ENCODE data around the gene AKAP5.

The AKAP5 gene, protein sequence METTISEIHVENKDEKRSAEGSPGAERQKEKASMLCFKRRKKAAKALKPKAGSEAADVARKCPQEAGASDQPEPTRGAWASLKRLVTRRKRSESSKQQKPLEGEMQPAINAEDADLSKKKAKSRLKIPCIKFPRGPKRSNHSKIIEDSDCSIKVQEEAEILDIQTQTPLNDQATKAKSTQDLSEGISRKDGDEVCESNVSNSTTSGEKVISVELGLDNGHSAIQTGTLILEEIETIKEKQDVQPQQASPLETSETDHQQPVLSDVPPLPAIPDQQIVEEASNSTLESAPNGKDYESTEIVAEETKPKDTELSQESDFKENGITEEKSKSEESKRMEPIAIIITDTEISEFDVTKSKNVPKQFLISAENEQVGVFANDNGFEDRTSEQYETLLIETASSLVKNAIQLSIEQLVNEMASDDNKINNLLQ

DNA sequence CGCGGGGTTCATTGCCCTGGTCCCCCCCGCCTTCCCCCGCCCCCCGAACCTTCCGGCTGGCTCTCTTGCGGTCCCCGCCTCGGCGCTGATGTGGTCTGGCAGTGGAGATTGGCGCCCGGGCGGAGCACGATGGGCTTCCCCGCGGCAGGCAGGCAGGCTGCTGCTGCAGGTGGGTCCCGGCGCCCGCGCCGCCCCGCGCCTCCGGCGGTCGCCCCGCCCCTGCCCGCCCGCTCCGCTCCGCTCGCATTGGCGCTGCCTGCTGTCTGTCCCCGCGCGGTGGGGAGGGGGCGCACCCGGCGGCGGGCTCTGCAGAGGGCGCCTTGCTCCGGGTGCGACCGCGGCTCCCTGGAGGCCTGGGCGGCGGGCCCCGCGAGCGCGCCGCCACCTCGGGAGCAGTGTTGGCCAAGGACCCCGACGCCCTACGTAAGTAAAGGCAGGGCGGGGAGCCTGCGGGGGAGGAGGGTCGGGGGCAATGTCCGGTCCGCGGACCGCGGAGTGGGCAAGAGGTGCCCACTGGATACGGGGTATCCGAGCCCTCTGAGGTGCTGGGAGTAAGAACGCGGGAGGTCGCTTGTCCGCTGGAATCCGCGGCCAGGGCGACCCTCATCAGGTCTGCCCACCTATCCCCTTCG, at the start of gene AKAP5:
Gene AKAP5 (plus strand): TSS at position 309 of the 632 bp plus-strand sequence. CDS start 2,896 bp downstream, outside the sequence.
- peak; percentile 50 to 59 for DNase-seq

DNA sequence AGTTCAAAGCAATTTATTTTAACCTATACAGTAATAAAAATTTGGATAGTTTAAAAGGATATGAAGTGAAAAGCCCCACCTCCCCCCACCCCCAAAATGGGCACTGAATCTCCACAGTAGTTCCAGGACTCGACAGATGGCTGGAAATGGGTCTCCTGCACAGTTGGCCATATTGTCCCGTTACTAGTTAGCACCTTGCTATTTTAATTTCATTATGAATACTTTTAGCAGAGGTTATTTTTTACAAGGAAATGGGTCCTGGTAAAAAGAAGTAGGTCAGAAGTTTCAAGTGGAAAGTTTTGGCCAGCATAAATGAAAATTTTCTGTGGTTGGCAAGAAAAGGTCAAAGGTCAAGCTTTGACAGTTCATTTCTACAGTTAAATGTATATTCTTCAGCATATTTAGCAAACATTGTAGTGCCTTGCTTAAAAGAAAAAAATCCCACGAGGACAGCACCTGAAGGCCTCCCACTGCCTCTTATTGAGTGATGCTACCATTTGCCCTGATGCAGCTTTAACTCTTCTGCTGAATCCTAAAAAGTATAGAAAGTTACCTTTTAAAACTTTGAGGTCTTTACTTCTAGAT, 48.9 kb upstream of the AKAP5 start:
- no peak for DNase-seq

DNA sequence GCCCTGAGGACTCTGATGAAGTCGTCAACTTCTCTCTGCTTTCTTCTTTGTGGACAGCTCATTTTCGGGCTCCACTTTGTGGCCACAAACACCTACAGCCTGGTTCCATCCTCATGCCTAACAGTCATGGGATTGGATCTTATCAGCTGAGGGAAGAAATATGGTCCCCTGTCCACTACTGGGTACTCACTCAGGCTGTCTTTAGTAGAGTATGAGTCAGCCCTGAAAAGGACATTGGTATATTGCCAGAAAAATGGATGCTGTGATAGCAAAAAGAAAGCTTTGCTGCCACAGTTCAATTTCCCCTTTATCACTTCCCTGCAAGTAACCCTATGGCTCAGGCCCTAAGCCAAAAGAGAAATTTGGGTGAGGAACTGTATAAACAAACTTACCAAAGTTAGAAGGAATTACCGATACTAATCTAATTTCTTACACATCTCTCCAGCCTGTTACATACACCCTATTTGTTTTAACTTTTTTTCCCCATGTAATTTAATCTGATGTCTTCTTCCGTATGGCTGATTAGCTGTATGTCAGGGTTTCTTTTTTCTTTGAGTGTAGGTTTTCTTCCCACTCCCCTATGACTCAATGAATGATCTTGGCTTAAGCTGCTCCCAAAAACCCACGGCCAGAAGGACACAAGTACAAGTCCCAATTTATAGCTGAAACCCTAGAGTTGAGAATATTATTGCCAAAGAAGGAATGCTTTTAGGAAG, 48.1 kb upstream of the AKAP5 start:
- no peak for DNase-seq

DNA sequence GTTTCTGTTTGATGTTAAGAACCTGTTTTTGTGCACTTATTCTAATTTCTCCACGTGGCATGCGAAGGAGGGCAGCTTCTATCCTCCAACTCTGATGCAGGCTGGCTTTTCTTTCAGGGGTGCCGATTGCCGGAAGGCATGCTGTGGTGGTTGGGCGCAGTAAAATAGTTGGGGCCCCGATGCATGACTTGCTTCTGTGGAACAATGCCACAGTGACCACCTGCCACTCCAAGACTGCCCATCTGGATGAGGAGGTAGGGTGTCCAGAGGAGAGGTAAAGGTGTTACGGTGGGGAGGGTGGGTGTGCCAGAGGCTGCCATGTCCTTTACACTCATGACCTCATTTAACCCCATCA, 47.6 kb upstream of the AKAP5 start:
- DNase-seq, result no peak

DNA sequence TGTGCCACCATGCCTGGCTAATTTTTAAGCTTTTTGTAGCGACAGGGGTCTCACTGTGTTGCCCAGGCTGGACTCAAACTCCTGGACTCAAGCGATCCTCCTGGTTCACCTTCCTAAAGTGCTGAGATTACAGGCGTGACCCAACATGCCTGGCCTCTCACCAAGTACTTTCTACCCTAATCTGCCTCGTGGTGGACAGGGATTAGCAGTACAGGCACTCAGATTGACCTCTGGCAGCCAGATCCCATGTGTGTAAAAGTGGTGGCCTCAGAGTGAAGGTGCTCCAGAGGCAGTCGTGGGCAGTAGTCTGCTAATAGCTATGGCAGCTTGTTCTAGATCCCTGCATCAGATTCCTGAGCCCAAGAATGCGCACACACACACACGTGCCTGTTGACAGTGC, 46.3 kb upstream of the AKAP5 start:
- no peak for DNase-seq

DNA sequence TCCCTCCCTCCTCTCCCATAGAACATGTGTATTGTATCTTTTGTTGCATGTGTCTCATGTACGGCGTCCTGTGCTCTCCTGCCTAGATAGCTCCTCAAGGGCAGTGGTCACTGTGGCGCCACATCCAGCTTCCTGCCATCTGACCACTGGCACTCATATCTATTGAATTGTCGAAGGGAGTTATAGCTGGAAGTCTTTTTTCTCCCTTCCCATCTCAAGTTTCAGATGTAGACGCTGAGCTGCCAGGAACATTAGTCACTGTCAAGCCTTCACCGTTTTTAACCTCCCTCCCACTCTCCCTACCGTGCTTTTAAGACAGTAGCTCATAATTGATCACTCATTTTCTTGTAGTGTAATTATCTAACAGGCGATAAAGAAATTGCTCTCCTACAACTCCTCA, 44.1 kb upstream of the AKAP5 start:
- DNase-seq, result no peak

DNA sequence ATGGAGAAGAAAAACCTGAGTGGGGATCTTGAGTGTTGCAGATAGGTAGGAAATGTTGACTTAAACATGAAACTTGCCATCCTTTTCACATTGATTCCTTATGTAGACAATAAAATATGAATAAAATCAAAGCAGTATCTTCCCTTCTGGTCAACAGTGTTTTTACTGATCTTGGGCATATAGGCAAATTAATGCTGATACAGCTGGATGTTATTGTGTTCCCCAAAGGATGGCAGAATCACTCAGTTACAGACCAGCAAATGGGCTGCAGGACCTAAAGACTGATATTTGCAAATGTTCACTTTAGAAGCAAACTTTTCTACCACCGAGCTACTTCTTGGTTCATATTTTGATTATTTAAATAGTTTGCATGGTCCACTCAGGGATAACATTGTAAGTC, 43.3 kb upstream of the AKAP5 start:
- DNase-seq, result no peak

DNA sequence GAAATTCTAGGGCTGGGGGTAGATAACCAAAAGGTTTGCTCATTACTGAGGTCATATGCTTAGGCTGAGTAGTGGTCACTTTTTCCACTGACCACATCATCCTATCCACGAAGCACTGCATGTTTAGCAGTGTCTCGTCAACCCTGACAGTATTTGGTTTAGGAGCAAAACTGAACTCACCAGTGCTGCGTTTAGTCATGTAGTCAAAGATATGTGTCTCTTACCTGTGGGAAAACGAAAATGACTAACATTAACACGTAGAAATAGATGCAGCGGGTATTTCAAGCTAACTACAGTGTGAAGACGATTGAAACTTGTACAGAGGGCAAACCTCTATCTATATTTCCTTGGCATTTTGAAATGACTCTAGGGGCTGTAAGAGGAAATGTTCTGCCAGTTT, 42.5 kb upstream of the AKAP5 start:
- no peak for DNase-seq

DNA sequence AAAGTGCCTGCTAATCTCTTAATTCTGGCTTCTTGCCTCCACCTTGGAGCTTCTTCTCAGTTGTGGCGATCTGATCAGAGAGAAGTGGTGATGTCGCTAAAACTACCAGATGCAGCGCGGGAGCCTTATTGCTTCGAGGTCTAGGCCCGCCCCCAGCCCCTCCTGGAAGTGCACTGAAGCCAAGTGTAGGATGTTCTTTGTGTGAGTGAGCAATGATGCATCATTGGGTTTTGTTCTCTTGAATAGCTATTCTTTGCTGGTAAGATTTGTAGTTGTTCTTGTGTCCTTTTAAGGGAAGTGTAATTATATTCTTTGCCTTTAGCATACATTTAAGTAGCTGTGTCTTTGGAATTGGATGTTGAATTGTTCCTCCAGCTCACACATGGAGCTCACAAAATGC, 41.3 kb upstream of the AKAP5 start:
- DNase-seq, result no peak

DNA sequence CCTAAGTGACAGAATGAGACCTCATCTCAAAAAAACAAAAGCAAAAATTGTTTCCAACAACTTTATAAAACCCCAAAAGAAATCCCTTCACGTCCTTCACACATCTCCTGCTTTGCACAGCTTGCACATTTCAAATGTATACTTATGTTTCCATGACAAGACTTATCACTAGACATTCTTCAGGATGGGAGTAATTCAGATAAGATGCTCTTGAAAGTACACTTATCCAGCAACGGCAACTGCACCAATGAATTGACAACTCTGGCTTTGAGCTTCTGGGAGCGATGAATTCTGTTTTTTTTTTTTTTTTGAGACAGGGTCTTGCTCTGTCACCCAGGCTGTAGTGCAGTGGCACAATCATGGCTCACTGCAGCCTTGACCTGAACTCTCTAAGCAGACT, 30.8 kb upstream of the AKAP5 start:
- no peak for DNase-seq

DNA sequence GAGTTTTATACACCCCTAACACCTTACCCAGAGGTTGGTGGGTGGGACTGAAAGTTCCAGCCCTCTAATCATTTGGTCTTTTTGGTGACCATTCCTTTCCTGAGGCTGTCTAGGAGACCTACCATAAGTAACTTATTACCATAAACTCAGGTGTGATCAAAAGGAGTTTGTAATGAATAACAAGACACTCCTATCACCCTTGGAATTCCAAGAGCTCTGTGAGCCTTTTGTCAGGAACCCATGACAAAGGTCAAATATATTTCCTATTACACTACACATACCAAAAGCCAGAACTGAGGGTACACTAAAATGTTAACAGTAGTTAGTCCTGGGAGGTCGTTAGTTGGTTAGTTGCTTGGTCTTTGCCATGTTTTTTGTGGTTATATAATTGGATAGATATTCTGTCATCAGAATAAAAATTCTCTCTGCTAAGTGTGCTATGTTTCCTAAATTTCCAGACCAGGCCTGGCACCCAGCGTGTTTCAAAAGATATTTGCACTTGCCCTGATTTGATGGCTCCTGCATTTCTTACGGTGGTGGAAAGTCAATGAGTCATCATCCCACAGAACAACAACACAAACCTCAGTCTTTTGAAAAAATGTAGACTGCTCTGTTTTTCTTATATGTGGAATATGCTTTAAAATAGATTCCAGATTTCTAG, 27.0 kb upstream of the AKAP5 start:
- DNase-seq, result no peak

DNA sequence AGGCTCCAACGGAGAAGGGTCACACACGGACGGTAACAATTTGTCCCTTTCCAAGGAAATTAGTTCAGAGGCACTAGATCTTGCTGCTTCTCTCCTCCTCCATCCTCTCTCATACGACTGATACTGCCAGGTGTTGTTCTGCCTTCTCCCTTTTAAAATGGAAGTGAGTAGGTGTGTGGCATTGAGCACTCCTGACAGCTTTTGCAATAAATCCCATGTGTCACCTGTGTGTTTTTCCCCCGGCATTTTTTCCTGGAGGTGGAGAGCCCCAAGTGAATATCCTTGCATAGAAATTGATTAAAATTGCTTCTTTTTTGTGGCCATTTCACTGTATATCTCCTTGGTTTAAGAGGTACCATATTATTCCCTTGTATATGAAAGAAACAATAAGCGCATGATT, 26.2 kb upstream of the AKAP5 start:
- no peak for DNase-seq

DNA sequence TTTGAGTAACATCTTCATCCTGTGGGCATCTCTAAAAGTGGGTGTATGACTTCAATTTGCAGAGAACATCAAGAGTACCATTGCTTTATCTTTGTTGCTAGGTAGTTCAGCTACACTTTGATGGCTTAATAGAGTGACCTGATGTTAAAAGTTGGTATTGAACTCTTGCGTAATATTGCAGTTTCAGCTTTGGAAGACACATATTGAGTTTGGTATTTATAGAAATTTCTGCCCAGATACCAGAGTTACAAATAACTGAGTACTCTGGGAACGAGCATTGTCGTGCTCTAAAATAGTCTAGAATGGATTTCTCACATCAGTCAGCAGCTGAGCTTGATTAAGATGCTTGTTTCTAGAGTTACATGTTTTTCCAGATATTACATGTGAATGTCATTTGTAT, 24.8 kb upstream of the AKAP5 start:
- DNase-seq, result no peak

DNA sequence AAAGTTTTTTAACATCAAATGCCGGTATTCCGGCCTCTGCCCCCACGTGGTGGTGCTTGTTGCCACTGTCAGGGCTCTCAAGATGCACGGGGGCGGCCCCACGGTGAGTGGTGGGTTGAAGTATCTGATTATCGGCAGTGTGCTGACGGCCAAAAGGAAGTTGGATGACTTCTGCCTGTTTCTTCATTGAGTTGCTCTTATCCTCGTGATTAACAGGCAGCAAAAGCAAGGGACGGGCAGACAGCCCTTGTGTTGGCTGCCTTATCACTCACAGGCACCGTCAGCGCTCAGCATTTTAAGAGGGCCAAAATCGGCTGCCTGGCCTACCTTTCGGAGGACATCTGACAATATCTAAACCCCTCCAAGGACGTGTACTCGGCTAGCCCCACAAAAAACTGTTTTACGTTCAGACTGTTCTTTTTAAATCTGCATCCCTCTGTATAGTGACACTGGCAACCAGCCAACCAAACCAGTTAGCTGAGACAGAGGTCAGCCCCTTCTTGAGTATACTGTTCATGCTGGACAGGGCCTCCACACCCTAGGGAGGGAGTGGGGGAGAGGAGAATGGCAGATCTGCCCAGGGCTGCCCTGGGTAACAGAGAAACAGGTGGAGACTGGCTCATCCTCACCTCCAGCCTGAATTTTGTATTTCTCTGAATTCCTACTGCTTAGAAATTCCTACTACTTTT, 22.9 kb upstream of the AKAP5 start:
- DNase-seq, result no peak

DNA sequence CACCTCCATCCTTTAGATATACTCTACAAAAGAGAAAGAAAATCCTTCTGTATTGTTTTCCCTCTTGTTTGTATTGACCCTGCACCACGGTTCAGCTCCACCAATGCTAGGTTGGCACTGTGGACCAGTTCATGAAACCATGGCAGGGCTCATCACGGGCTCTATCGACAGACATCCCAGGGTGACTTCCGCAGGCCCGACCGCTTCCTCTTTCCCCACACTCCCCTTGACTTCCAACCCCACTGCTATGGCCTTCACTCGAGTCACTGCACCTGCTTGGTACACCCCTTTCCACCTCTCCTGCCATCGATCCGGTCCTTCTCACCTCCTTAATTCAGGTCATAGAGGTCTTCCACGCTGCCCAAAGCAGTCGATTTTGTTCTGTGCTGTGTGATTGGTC, 21.2 kb upstream of the AKAP5 start:
- no peak for DNase-seq

DNA sequence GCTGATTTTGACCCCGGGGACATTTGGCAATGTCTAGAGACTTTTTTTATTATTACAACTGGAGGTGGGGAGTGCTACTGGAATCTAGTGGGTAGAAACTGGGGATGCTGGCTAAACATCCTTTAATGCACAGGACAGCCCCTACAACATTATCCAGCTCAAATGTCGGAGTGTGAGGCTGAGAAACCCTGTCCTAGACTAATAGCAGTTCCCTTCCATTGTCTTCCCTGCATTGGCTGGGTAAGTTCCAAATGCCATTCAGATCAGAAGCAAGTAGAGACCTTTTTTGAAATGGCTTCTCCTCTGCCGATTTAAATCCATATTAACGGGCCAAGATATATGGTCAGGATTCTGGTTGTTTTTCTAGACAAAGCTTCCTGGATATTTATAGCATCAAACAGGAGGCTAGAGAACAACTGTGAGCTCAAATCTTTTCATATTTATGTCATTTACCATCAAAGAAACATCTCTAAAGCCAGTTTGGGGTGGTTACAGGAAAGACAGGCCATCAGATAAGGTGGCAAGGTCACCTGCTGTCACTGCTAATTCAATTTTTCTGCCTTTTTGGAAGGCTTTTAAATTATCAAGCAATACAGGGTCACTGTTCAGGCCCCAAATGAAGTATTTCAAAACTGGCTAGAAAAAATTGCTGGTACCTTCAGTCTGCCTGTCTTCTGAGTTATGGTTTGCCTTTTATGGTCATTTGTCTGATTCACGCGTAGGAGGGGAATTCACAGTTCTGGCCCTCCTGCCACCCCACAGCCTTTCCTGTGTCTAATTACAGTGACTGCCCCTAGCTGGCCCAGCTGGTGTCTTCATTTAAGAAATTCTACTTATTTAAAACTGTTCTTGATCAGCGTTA, 20.1 kb upstream of the AKAP5 start:
- DNase-seq, result peak; percentile 7 to 35

DNA sequence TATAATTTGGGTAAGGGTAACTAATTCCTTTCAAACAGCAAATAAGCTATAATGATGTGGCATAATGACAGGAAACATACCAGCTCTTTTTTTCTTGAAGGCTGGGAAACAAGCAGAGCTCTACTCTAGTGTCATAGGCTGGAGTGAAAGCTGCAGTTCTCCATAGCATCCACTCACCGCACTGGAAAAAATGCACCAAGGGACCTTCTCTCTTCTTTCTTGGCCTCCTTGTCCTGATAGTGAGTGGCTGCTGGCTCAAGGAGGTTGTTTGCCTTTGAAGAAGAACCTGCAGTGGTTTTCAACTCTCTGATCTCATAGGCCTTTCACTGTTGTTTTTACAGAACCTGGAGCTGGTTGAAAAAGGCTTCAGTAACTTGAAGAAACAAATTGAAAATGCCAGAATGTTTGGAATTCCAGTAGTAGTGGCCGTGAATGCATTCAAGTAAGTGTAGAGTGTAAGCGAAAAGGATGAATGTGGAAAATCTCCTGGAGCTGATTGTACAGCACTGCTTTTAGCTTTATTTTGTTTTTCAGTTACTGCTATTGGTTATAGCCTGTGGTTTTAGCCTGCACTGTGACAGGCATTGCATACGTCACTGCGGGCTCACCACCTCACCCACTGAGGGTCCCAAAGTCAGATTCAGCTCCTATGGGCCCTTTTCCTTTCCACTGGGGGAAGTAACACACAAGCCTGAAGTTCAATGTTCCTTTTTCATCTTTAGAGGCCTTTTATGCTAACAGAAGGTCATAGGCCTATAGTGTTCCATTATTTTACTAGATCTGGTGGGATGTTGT, 17.2 kb upstream of the AKAP5 start:
- no peak for DNase-seq

DNA sequence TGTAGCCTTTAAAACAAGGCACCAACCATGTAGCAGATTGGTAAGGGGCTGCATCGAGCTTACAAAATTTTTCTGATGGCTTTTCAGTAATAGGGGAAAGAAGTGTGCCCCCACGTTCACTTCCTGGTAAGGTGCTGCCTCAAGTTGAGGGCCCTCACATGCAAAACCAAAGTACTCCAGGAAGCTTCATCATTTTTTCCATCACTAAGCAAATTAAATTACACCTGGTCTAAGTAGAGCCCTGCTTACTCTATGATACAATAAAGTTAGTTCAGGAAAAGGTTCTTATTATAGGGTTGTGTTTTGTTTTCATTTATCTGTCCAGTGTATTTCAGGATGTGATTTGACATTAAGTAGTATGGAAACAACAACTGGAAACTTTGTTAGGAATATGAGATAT, 15.0 kb upstream of the AKAP5 start:
- DNase-seq, result peak in 1 of 2 experiments; percentile 27

DNA sequence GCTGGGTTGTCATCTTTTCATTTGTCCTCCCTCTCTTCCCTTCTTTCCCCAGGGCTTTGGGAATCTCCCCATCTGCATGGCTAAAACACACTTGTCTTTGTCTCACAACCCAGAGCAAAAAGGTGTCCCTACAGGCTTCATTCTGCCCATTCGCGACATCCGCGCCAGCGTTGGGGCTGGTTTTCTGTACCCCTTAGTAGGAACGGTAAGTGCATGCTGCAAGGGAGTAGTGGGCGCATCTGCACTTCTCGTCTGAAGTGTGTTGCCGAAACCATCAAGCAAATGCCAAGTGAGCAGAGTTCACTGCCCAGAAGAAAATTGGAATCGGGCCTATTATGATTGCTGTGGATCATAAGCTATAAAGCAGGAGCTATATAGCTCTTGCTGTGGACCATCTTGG, 10.6 kb upstream of the AKAP5 start:
- DNase-seq, result no peak

DNA sequence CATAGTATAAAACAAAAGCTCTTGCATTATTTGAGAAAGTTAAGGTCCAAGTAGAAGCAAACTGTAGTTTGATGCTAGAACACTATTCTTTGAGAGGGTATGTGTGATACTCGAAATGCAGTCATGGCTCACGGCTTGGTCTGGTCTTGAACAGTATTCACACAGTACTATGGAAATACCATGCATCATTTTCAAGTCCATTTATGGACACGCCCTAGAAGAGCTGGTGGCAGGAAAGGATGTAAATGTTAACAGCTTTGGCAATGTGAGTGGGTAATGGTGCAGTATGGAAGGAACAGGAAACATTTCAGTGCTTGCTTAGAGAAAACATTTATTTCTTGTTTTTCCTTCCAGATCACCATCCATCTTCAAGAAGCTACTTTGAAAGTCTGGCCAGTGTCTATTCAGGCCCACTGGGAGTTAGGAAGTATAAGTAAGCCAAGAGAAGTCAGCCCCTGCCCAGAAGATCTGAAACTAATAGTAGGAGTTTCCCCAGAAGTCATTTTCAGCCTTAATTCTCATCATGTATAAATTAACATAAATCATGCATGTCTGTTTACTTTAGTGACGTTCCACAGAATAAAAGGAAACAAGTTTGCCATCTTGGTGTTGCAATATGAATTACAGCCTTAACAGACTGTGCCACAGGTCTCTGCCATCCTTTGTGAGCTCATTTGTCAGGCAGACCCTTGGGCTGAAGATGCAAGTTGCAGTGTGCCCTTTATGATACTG, 5.7 kb upstream of the AKAP5 start:
- no peak for DNase-seq
